ENCODE results near the gene HAGH. TPM values are rescaled to one million over a fixed set of nuclear protein-coding genes. Genes with fewer than 3 reads are reported as not detected.

HAGH gene
- total RNA-seq, 1 donor from 2014 or later, result 38.3 TPM

- Mint-ChIP-seq H3K4me3 (no peak overlapping the region), H3K27me3 (ENCODE audit: insufficient read depth, low read depth) (peaks cover 7% of the 10 kb centered on the region), H3K27ac (no peak overlapping the region), H3K36me3 (peaks cover 3% of the 10 kb centered on the region), H3K9me3 (no peaks in the 10 kb centered on the region), H3K4me1 (peaks cover 9% of the 10 kb centered on the region)
- Histone ChIP-seq H3K27me3 (no peaks in the 10 kb centered on the region), H3K4me3 (no peak overlapping the region), H4K20me1 (ENCODE audit: low read depth) (peaks cover 38% of the 10 kb centered on the region), H3F3A (ENCODE audit: low read depth) (peaks cover 7% of the 10 kb centered on the region), H3K79me2 (ENCODE audit: low read depth) (peaks cover 13% of the 10 kb centered on the region), H3K27ac (no peak overlapping the region), H2AFZ (replicated peaks) (no peak overlapping the region), H3K9me3 (ENCODE audit: low read depth) (no peaks in the 10 kb centered on the region), H3K4me2 (no peak overlapping the region), H3K36me3 (no peaks in the 10 kb centered on the region), H3K4me1 (no peaks in the 10 kb centered on the region), H3K9ac (no peak overlapping the region)
- no peak for DNase-seq (ENCODE audit: low spot score)
- TF ChIP-seq EZH2phosphoT487 (IDR thresholded peaks at IDR 0.05), result no peak
These were observed 57.7 kb downstream of the HAGH start for GRCh38 chr16:1768767-1769401.

DNA sequence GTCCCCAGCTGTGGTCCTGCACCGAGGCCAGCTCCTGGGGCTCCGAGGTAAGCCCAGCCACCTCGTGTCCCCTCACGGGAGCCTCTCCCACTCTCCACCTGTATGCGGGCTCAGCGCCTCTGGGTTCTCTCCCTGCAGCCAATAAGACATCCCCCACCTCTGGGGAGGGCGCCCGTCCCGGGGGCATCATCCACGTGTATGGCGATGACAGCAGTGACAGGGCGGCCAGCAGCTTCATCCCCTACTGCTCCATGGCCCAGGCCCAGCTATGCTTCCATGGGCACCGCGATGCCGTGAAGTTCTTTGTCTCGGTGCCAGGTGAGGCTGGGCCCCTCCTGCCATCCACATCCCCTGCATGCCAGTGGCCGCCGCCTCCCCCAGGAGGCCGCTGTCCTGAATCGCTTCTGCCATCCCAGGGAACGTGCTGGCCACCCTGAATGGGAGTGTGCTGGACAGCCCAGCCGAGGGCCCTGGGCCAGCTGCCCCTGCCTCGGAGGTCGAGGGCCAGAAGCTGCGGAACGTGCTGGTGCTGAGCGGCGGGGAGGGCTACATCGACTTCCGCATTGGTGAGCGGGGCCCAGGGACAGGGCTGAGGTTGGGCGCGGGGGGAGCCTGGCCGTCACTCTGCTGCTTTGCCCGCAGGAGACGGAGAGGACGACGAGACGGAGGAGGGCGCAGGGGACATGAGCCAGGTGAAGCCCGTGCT lies 58.4 kb downstream of the HAGH start:
- no peaks in the 10 kb centered on the region for H3K9me3 ChIP-seq (ENCODE audit: low read depth)
- Mint-ChIP-seq H3K27me3 (ENCODE audit: insufficient read depth, low read depth) (peaks cover 7% of the 10 kb centered on the region), H3K9me3 (no peaks in the 10 kb centered on the region), H3K27ac (no peak overlapping the region), H3K36me3 (peaks cover 3% of the 10 kb centered on the region), H3K4me1 (peaks cover 7% of the 10 kb centered on the region), H3K4me3 (no peak overlapping the region)
- H3K4me3 ChIP-seq, result no peak overlapping the region
- DNase-seq (ENCODE audit: low spot score), result no peak
- peaks cover 11% of the 10 kb centered on the region for H3K79me2 ChIP-seq (ENCODE audit: low read depth)
- no peak overlapping the region for H3K27ac ChIP-seq
- TF ChIP-seq EZH2phosphoT487 (IDR thresholded peaks at IDR 0.05), result no peak
- TF ChIP-seq EZH2 (IDR thresholded peaks at IDR 0.05), result no peak
- no peak for TF ChIP-seq CTCF (IDR thresholded peaks at IDR 0.05)
- H4K20me1 ChIP-seq (ENCODE audit: low read depth), result peaks cover 41% of the 10 kb centered on the region
- no peaks in the 10 kb centered on the region for H3K36me3 ChIP-seq
- no peaks in the 10 kb centered on the region for H3K4me1 ChIP-seq
- no peak overlapping the region for H3K4me2 ChIP-seq
- H2AFZ ChIP-seq (replicated peaks), result no peak overlapping the region
- peaks cover 11% of the 10 kb centered on the region for H3F3A ChIP-seq (ENCODE audit: low read depth)
- no peaks in the 10 kb centered on the region for H3K27me3 ChIP-seq
- H3K9ac ChIP-seq, result no peak overlapping the region

DNA sequence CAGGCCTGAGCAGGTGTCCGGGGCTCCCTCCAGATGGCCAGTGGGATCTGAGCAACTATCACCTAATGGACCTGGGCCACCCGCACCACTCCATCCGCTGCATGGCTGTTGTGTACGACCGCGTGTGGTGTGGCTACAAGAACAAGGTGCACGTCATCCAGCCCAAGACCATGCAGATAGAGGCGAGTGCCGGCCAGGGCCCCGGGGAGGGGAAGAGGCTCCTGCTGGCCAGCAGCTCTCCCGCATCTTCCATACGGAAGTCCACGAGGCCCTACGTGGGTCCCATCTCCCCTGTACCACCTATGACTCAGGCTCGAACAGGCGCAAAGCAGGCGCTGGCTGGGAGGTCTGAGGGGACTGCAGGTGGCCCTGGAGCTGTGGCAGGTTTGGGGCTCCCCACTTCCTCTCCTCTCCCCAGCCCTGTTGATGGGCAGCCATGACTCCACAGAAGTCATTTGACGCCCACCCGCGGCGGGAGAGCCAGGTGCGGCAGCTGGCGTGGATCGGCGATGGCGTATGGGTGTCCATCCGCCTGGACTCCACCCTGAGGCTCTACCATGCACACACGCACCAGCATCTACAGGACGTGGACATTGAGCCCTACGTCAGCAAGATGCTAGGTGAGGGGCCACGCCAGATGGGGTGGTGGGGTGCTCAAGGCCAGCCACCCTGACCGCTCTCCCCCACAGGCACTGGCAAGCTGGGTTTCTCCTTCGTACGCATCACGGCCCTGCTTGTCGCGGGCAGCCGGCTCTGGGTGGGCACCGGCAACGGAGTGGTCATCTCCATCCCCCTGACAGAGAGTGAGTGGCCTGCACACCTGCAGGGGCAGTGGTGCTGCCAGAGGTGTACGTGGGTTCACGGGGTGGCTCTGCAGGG lies 59.3 kb downstream of the HAGH start:
- no peak overlapping the region for H3K9ac ChIP-seq
- Mint-ChIP-seq H3K27ac (no peak overlapping the region), H3K27me3 (ENCODE audit: insufficient read depth, low read depth) (peaks cover 7% of the 10 kb centered on the region), H3K4me3 (no peak overlapping the region), H3K4me1 (peaks cover 7% of the 10 kb centered on the region), H3K36me3 (peaks cover 3% of the 10 kb centered on the region), H3K9me3 (no peaks in the 10 kb centered on the region)
- peaks cover 6% of the 10 kb centered on the region for H3K79me2 ChIP-seq (ENCODE audit: low read depth)
- no peak for TF ChIP-seq EZH2phosphoT487 (IDR thresholded peaks at IDR 0.05)
- no peak for TF ChIP-seq EZH2 (IDR thresholded peaks at IDR 0.05)
- TF ChIP-seq CTCF (IDR thresholded peaks at IDR 0.05), result no peak
- no peaks in the 10 kb centered on the region for H3K9me3 ChIP-seq (ENCODE audit: low read depth)
- peaks cover 15% of the 10 kb centered on the region for H3F3A ChIP-seq (ENCODE audit: low read depth)
- no peaks in the 10 kb centered on the region for H3K27me3 ChIP-seq
- H3K4me1 ChIP-seq, result no peaks in the 10 kb centered on the region
- no peak overlapping the region for H3K4me3 ChIP-seq
- H3K4me2 ChIP-seq, result no peak overlapping the region
- H3K27ac ChIP-seq, result no peak overlapping the region
- peaks cover 43% of the 10 kb centered on the region for H4K20me1 ChIP-seq (ENCODE audit: low read depth)
- no peak for DNase-seq (ENCODE audit: low spot score)
- no peaks in the 10 kb centered on the region for H3K36me3 ChIP-seq
- H2AFZ ChIP-seq (replicated peaks), result no peak overlapping the region
